AG09309 (cell line): ENCODE results near the gene ZNF595.
"Not testable (repeated sequence)": the region's sequence is repeated elsewhere in the genome, so short reads cannot be mapped to it uniquely, and the experiment has no call there.

ENCODE experiments used
- DNase-seq: peaks from one replicate; pipeline ENCODE4 v3.0.0-alpha.2; 2010; ENCODE audit warnings: low read depth
- H3K4me3 ChIP-seq: 2 replicates; pipeline ENCODE4 v1.5.1; 2011; ENCODE audit warnings: mild to moderate bottlenecking, low read depth, low read length, moderate library complexity; ENCODE audit not compliant: control insufficient read depth
- CTCF ChIP-seq: IDR thresholded peaks from 2 replicates; pipeline ENCODE4 v1.5.1; 2011; ENCODE audit warnings: mild to moderate bottlenecking, low read depth, low read length, inconsistent platforms; ENCODE audit not compliant: insufficient read depth, control insufficient read depth; ENCODE audit errors: missing control alignments

The ZNF595 gene

GRCh38 chr4:52804-53479 is at the start of gene ZNF595:
TSS of gene ZNF595 (plus strand) at chr4:53321. CDS start at chr4:53489, 168 bp downstream.
- not testable (repeated sequence) for DNase-seq
- H3K4me3 ChIP-seq, result peak within 1 kb of the TSS; percentile 38

GRCh38 chr4:9937-10870 is 42.9 kb upstream of the ZNF595 start:
- not testable (repeated sequence) for DNase-seq, H3K4me3 ChIP-seq

GRCh38 chr4:11095-11815 is 41.9 kb upstream of the ZNF595 start:
- DNase-seq, H3K4me3 ChIP-seq: not testable (repeated sequence)

- not testable (repeated sequence) for DNase-seq
- TF ChIP-seq CTCF, result peak; percentile 14
Observed at GRCh38 chr4:11816-12417, 41.2 kb upstream of the ZNF595 start.

GRCh38 chr4:18128-18527 is 35.0 kb upstream of the ZNF595 start:
- not testable (repeated sequence) for DNase-seq, H3K4me3 ChIP-seq

More at GRCh38 chr4:11816-12417, 41.2 kb upstream of the ZNF595 start:
- H3K4me3 ChIP-seq, result not testable (repeated sequence)

GRCh38 chr4:18589-18988 is 34.5 kb upstream of the ZNF595 start:
- H3K4me3 ChIP-seq, DNase-seq: not testable (repeated sequence)

- not testable (repeated sequence) for H3K4me3 ChIP-seq, DNase-seq
Observed at GRCh38 chr4:22882-23281, 30.2 kb upstream of the ZNF595 start.

GRCh38 chr4:24359-24758 is 28.8 kb upstream of the ZNF595 start:
- not testable (repeated sequence) for DNase-seq, H3K4me3 ChIP-seq

- not testable (repeated sequence) for DNase-seq, H3K4me3 ChIP-seq
Observed at GRCh38 chr4:27501-27900, 25.6 kb upstream of the ZNF595 start.

- not testable (repeated sequence) for DNase-seq, H3K4me3 ChIP-seq
Observed at GRCh38 chr4:28767-29542, 24.2 kb upstream of the ZNF595 start.

- not testable (repeated sequence) for DNase-seq, H3K4me3 ChIP-seq
Observed at GRCh38 chr4:33314-33713, 19.8 kb upstream of the ZNF595 start.

GRCh38 chr4:36559-37415 is 16.3 kb upstream of the ZNF595 start:
- not testable (repeated sequence) for H3K4me3 ChIP-seq, DNase-seq

- DNase-seq, result not testable (repeated sequence)
Observed at GRCh38 chr4:38202-38601, 14.9 kb upstream of the ZNF595 start.

GRCh38 chr4:43375-43774 is 9.7 kb upstream of the ZNF595 start:
- not testable (repeated sequence) for H3K4me3 ChIP-seq, DNase-seq

More at GRCh38 chr4:38202-38601, 14.9 kb upstream of the ZNF595 start:
- not testable (repeated sequence) for H3K4me3 ChIP-seq

GRCh38 chr4:51253-51652 is 1.9 kb upstream of the ZNF595 start:
- not testable (repeated sequence) for H3K4me3 ChIP-seq, DNase-seq
